Urinary bladder (tissue), 4 donors: ENCODE results near the gene MKRN2OS. TPM values are rescaled to one million over a fixed set of nuclear protein-coding genes. Genes with fewer than 3 reads are reported as not detected.

Source experiments
- DNase-seq: peaks from one replicate; pipeline ENCODE4 v3.0.0-alpha.2; 2015; ENCODE audit errors: extremely low spot score
- H3K27ac ChIP-seq: one replicate; pipeline ENCODE4 v1.5.1; 2013; ENCODE audit warnings: low read depth, mild to moderate bottlenecking, moderate library complexity
- H3K36me3 ChIP-seq: one replicate; pipeline ENCODE4 v1.6.1; 2013; ENCODE audit warnings: mild to moderate bottlenecking, moderate library complexity; ENCODE audit not compliant: insufficient read depth
- H3K4me1 ChIP-seq: one replicate; pipeline ENCODE4 v1.6.1; 2013; ENCODE audit warnings: mild to moderate bottlenecking, moderate library complexity; ENCODE audit not compliant: insufficient read depth
- H3K4me3 ChIP-seq: one replicate; pipeline ENCODE4 v1.5.1; 2013; ENCODE audit warnings: low read depth, low read length
- WGBS: extraction: QIAGEN DNeasy Blood & Tissue Kit; methylation state at CpG from one replicate; pipeline ENCODE4 v1.1.7; 2013; 5-methylcytosine and 5-hydroxymethylcytosine counted together
- polyA plus RNA-seq: library from polyadenylated mRNA; stranded (reverse); fragments of 200-250 nt; gene quantifications from one replicate; pipeline ENCODE4 v1.2.3, GENCODE V29; 2013
- total RNA-seq: library from RNA; depleted of rRNA; stranded (reverse); fragments of >200 nt; gene quantifications from one replicate; pipeline ENCODE4 v1.2.3, GENCODE V29; 2014
- donor health status: healthy with polysubstance abuse.
- donor health status: healthy.

The MKRN2OS gene
- total and polyA plus RNA-seq, 2 donors: 0.33 TPM; not detected in 1

DNA sequence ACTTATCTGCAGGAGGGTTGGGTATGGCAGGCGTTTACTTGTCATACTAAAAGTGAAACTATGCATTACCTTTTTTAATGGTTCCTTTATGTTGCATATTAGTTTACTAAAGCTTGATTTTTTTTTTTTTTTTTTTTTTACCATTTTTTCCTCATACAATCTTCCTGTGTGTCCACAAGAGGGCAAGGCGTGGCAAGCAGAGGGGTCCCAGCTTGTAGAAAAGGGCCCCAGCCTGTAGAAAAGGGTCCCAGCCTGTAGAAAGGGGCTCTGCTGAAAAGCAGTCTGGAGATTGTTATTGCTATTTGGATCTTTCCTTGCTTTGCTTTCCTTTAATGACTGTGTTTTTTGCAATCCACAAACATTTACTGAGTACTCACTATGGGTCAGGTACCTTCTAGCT, 33.4 kb upstream of the MKRN2OS start:
- Histone ChIP-seq H3K4me1 (no peaks in the 10 kb centered on the region), H3K36me3 (peaks cover 6% of the 10 kb centered on the region), H3K27ac (no peak overlapping the region), H3K4me3 (no peak overlapping the region)
- 84% methylated on average over 2 of the region's 2 CpGs for WGBS
- no peak for DNase-seq

DNA sequence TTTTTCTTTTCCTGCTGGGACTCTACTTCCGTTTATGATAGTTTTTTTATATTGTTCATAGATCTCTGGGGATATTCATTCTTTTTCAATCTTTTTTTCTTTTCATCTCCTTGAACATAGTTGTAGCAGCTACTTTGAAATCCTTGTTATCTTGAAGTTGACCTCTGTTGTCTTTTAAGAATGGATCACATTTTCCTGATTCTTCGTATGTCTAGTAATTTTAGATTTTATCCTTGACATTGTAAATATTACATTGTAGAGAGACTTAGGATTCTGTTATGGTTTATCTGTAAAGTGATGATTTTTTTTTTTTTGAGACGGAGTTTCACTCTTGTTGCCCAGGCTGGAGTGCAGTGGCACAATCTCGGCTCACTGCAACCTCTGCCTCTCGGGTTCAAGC, 32.1 kb upstream of the MKRN2OS start:
- no peaks in the 10 kb centered on the region for H3K4me1 ChIP-seq
- no peak overlapping the region for H3K27ac ChIP-seq
- H3K36me3 ChIP-seq: peaks cover 8% of the 10 kb centered on the region
- 90% methylated on average over 5 of the region's 5 CpGs for WGBS
- no peak overlapping the region for H3K4me3 ChIP-seq
- DNase-seq: no peak

GRCh38 chr3:12574661-12575060, 29.4 kb upstream of the MKRN2OS start:
- no peak overlapping the region for H3K4me3 ChIP-seq
- no peak overlapping the region for H3K27ac ChIP-seq
- WGBS: 68% methylated on average over 7 of the region's 7 CpGs
- H3K36me3 ChIP-seq: peaks cover 10% of the 10 kb centered on the region
- no peaks in the 10 kb centered on the region for H3K4me1 ChIP-seq
- no peak for DNase-seq

DNA sequence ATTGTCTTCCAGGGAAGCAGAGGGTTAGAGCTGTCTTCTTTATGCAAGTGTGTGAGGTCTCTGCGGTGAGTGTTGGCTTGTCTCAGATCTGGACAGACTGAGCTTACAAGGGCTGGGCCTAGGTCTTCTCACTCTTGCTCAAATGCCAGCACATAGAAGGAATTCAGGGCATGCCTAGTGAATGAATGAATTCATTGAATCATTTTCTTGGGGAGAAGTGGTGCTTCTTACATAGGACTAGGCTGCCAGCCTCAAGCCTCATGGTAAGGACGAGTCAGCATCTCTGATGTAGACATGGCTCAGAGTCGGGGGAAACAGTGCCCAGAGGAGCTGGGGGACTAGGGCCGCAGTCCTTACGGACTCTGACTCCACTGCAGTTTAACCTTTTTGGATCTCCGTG, 28.8 kb upstream of the MKRN2OS start:
- DNase-seq: no peak
- no peak overlapping the region for H3K4me3 ChIP-seq
- no peak overlapping the region for H3K27ac ChIP-seq
- H3K4me1 ChIP-seq: no peaks in the 10 kb centered on the region
- H3K36me3 ChIP-seq: peaks cover 10% of the 10 kb centered on the region
- 94% methylated on average over 6 of the region's 6 CpGs for WGBS

DNA sequence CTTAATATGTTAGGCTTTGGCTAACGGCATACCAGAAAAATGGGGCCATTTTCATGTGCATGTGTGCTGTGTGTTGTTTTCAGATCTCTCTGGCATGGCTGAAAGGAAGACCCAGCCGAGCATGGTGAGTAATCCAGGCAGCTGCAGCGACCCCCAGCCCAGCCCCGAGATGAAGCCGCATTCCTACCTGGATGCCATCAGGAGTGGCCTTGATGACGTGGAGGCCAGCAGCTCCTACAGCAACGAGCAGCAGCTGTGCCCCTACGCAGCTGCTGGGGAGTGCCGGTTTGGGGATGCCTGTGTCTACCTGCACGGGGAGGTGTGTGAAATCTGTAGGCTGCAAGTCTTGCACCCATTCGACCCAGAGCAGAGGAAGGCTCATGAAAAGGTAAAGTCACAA, 26.7 kb upstream of the MKRN2OS start:
- Histone ChIP-seq H3K27ac (no peak overlapping the region), H3K36me3 (peaks cover 11% of the 10 kb centered on the region), H3K4me3 (no peak overlapping the region), H3K4me1 (no peaks in the 10 kb centered on the region)
- WGBS: 93% methylated on average over 11 of the region's 11 CpGs
- DNase-seq: no peak

GRCh38 chr3:12569836-12570235, 24.5 kb upstream of the MKRN2OS start:
- H3K36me3 ChIP-seq: peaks cover 9% of the 10 kb centered on the region

DNA sequence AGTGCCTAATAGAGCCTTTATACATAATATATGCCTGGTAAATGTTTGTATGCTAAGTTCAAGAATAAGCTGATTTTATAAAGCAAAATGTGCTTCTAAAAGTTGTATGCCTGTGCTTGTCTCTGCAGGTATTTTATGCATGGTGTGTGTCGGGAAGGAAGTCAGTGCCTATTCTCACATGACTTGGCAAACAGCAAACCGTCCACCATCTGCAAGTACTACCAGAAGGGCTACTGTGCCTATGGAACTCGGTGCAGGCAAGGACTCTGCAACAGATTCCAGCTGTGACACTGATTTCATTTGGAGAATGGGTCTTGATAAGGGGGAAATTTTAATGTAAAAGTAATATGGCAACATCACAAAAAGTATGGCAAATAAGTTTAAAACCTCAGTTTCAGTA, 23.4 kb upstream of the MKRN2OS start:
- no peak overlapping the region for H3K27ac ChIP-seq
- no peak overlapping the region for H3K4me3 ChIP-seq
- no peaks in the 10 kb centered on the region for H3K4me1 ChIP-seq
- peaks cover 6% of the 10 kb centered on the region for H3K36me3 ChIP-seq
- DNase-seq: no peak
- WGBS: 70% methylated on average over 3 of the region's 3 CpGs

More at GRCh38 chr3:12569836-12570235, 24.5 kb upstream of the MKRN2OS start:
- 89% methylated on average over 6 of the region's 6 CpGs for WGBS
- no peak overlapping the region for H3K27ac ChIP-seq
- no peak overlapping the region for H3K4me3 ChIP-seq
- no peak for DNase-seq
- H3K4me1 ChIP-seq: no peaks in the 10 kb centered on the region

- no peak for DNase-seq
Observed at GRCh38 chr3:12566976-12567375, 21.7 kb upstream of the MKRN2OS start.

DNA sequence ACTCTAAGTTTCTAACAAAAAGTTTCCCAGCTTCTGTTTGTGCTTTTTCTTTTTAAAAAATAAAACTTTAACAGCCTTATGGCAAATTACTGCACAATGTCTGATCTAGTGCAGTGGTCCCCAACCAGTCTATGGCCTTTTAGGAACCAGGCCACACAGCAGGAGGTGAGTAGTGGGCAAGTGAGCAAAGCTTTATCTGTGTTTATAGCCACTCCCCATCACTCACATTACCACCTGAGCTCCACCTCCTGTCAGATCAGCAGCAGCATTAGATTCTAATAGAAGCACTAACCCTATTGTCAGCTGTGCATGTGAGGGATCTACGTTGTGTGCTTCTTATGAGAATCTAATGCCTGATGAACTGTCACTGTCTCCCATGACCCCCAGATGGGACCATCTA, 17.2 kb upstream of the MKRN2OS start:
- 68% methylated on average over 1 of the region's 1 CpG for WGBS
- Histone ChIP-seq H3K27ac (no peak overlapping the region), H3K36me3 (no peaks in the 10 kb centered on the region), H3K4me1 (peaks cover 2% of the 10 kb centered on the region), H3K4me3 (no peak overlapping the region)
- no peak for DNase-seq

More at GRCh38 chr3:12566976-12567375, 21.7 kb upstream of the MKRN2OS start:
- peaks cover 5% of the 10 kb centered on the region for H3K36me3 ChIP-seq
- no peak overlapping the region for H3K27ac ChIP-seq
- H3K4me3 ChIP-seq: no peak overlapping the region
- no peaks in the 10 kb centered on the region for H3K4me1 ChIP-seq

- no peak overlapping the region for H3K27ac ChIP-seq
Observed at GRCh38 chr3:12561397-12561796, 16.1 kb upstream of the MKRN2OS start.

GRCh38 chr3:12560505-12561190, 15.3 kb upstream of the MKRN2OS start:
- DNase-seq: no peak
- H3K27ac ChIP-seq: no peak overlapping the region
- WGBS: 88% methylated on average over 5 of the region's 5 CpGs
- no peaks in the 10 kb centered on the region for H3K36me3 ChIP-seq
- no peak overlapping the region for H3K4me3 ChIP-seq
- peaks cover 2% of the 10 kb centered on the region for H3K4me1 ChIP-seq

More at GRCh38 chr3:12561397-12561796, 16.1 kb upstream of the MKRN2OS start:
- no peak for DNase-seq
- WGBS: 86% methylated on average over 2 of the region's 2 CpGs
- H3K4me1 ChIP-seq: peaks cover 2% of the 10 kb centered on the region
- H3K36me3 ChIP-seq: no peaks in the 10 kb centered on the region
- no peak overlapping the region for H3K4me3 ChIP-seq

- H3K4me1 ChIP-seq: peaks cover 2% of the 10 kb centered on the region
Observed at GRCh38 chr3:12559520-12559919, 14.2 kb upstream of the MKRN2OS start.

DNA sequence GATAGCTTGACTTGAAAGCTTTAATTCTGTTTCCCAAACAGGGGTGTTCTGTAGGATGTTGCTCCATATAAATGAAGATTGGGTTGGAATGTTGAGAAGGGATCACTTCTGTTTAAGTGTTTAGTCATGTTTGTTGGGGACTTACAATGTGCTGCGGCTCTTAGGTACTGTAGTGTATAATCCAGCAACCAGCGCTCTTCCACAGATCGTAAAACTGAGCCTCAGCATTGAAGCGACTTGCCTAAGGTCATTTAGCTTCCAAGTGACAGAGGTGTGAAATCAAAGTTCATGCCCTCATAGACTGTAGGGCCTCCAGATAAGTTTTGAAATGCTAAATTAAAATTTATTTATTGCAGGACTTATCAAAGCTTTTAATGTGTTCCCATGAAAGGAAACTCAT, 13.4 kb upstream of the MKRN2OS start:
- H3K27ac ChIP-seq: no peak overlapping the region
- no peak for DNase-seq

More at GRCh38 chr3:12559520-12559919, 14.2 kb upstream of the MKRN2OS start:
- 84% methylated on average over 3 of the region's 3 CpGs for WGBS
- DNase-seq: no peak
- H3K27ac ChIP-seq: no peak overlapping the region
- no peak overlapping the region for H3K4me3 ChIP-seq
- no peaks in the 10 kb centered on the region for H3K36me3 ChIP-seq

GRCh38 chr3:12557473-12558100, 12.3 kb upstream of the MKRN2OS start:
- DNase-seq: no peak
- 1% methylated on average over 18 of the region's 18 CpGs for WGBS
- Histone ChIP-seq H3K36me3 (no peaks in the 10 kb centered on the region), H3K4me3 (peak overlapping the region; percentile 63), H3K4me1 (peaks cover 2% of the 10 kb centered on the region), H3K27ac (peak overlapping the region; percentile 92)

More for the DNA sequence above, 13.4 kb upstream of the MKRN2OS start:
- H3K36me3 ChIP-seq: no peaks in the 10 kb centered on the region
- peaks cover 2% of the 10 kb centered on the region for H3K4me1 ChIP-seq
- 59% methylated on average over 4 of the region's 4 CpGs for WGBS
- no peak overlapping the region for H3K4me3 ChIP-seq
